ENCODE results near the gene NCOR2.

The NCOR2 gene

GRCh38 chr12:124565656-124566160 is 1.7 kb downstream of the NCOR2 start:
- DNase-seq (ENCODE audit: extremely low read depth, low read depth): no peak
- no peak for TF ChIP-seq CTCF (IDR thresholded peaks at IDR 0.05; ENCODE audit: low read depth, low read length)

- no peak for TF ChIP-seq CTCF (IDR thresholded peaks at IDR 0.05; ENCODE audit: low read depth, low read length)
- no peak for DNase-seq (ENCODE audit: extremely low read depth, low read depth)
These were observed 2.4 kb downstream of the NCOR2 start for GRCh38 chr12:124564971-124565491.

- no peak for TF ChIP-seq CTCF (IDR thresholded peaks at IDR 0.05; ENCODE audit: low read depth, low read length)
- no peak for DNase-seq (ENCODE audit: extremely low read depth, low read depth)
These were observed 3.0 kb downstream of the NCOR2 start for GRCh38 chr12:124564232-124564958.

GRCh38 chr12:124563809-124564208 is 3.6 kb downstream of the NCOR2 start:
- no peak for TF ChIP-seq CTCF (IDR thresholded peaks at IDR 0.05; ENCODE audit: low read depth, low read length)
- no peak for DNase-seq (ENCODE audit: extremely low read depth, low read depth)

GRCh38 chr12:124563401-124563800 is 4.0 kb downstream of the NCOR2 start:
- DNase-seq (ENCODE audit: extremely low read depth, low read depth): no peak

GRCh38 chr12:124562796-124563181 is 4.6 kb downstream of the NCOR2 start:
- no peak for DNase-seq (ENCODE audit: extremely low read depth, low read depth)
- no peak for TF ChIP-seq CTCF (IDR thresholded peaks at IDR 0.05; ENCODE audit: low read depth, low read length)

More at GRCh38 chr12:124563401-124563800, 4.0 kb downstream of the NCOR2 start:
- no peak for TF ChIP-seq CTCF (IDR thresholded peaks at IDR 0.05; ENCODE audit: low read depth, low read length)

- DNase-seq (ENCODE audit: extremely low read depth, low read depth): no peak
- TF ChIP-seq CTCF (IDR thresholded peaks at IDR 0.05; ENCODE audit: low read depth, low read length): no peak
These were observed 5.2 kb downstream of the NCOR2 start for GRCh38 chr12:124562018-124562795.
